Measurements from ENCODE around the gene TRIOBP.

GRCh38 chr22:37771081-37771480, 74.2 kb downstream of the TRIOBP start:
- TF ChIP-seq EP300 (IDR thresholded peaks at IDR 0.05) (no peak), POLR2A (IDR thresholded peaks at IDR 0.05) (no peak), CTCF (IDR thresholded peaks at IDR 0.05) (no peak)
